PC-9 (cell line): ENCODE measurements around the gene CPNE4.

ENCODE experiments used
- CTCF ChIP-seq: fragments of 200-600 bp; sonication (generic); conservative IDR thresholded peaks from 2 replicates; pipeline ENCODE4 v1.6.1; 2017; ENCODE audit warnings: mixed run types, antibody characterized with exemption, mild to moderate bottlenecking, moderate library complexity
- EZH2 ChIP-seq: fragments of 200-600 bp; sonication (generic); IDR thresholded peaks from 2 replicates; pipeline ENCODE4 v1.8.0; 2017; ENCODE audit warnings: antibody characterized with exemption, low read depth

- TF ChIP-seq EZH2 (no peak), CTCF (no peak)
These were observed 12.4 kb upstream of the CPNE4 start for GRCh38 chr3:132047209-132047608.
